Measurements from ENCODE around the gene PMIS2. TPM values are rescaled to one million over a fixed set of nuclear protein-coding genes. Genes with fewer than 3 reads are reported as not detected.

The PMIS2 gene
- total RNA-seq, 4 donors from 2014 or later, result not detected

DNA sequence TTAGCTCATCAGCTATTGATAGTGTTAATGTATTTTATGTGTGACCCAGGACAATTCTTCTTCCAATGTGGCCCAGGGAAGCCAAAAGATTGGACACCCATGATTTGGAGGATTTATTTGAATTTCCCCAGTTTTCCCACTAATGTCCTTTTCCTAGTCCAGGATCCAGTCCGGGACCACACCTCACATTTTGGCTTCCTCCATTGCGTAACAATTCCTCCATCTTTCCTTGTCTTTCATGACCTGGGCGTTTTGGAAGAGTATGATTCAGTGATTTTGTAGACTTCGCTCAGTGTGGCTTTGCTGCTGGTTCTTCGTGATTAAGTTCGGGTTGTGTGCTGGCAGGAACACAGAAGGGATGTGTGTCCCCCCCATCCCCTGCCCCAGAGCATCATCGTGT, 19.2 kb upstream of the PMIS2 start:
- Histone ChIP-seq H3K4me3 (no peak overlapping the region), H3K27me3 (peaks cover 71% of the 10 kb centered on the region), H3K4me1 (no peaks in the 10 kb centered on the region), H3K36me3 (no peaks in the 10 kb centered on the region), H3K9me3 (no peaks in the 10 kb centered on the region), H3K27ac (no peak overlapping the region)
- TF ChIP-seq POLR2A (IDR thresholded peaks at IDR 0.05) (no peak), POLR2AphosphoS5 (IDR thresholded peaks at IDR 0.05) (no peak), EP300 (IDR thresholded peaks at IDR 0.05) (no peak)
- TF ChIP-seq, protein P1, sequence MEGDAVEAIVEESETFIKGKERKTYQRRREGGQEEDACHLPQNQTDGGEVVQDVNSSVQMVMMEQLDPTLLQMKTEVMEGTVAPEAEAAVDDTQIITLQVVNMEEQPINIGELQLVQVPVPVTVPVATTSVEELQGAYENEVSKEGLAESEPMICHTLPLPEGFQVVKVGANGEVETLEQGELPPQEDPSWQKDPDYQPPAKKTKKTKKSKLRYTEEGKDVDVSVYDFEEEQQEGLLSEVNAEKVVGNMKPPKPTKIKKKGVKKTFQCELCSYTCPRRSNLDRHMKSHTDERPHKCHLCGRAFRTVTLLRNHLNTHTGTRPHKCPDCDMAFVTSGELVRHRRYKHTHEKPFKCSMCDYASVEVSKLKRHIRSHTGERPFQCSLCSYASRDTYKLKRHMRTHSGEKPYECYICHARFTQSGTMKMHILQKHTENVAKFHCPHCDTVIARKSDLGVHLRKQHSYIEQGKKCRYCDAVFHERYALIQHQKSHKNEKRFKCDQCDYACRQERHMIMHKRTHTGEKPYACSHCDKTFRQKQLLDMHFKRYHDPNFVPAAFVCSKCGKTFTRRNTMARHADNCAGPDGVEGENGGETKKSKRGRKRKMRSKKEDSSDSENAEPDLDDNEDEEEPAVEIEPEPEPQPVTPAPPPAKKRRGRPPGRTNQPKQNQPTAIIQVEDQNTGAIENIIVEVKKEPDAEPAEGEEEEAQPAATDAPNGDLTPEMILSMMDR (IDR thresholded peaks at IDR 0.05), result no peak
- no peak for ATAC-seq
- 80 to 94% methylated on average over 3 to 7 of the region's 7 CpGs for WGBS, 2 donors (ENCODE audit: low coverage in 1 of 2)

GRCh38 chr19:35569281-35569781, 16.6 kb upstream of the PMIS2 start:
- Histone ChIP-seq H3K4me1 (no peaks in the 10 kb centered on the region), H3K9me3 (no peaks in the 10 kb centered on the region), H3K4me3 (no peak overlapping the region), H3K36me3 (no peaks in the 10 kb centered on the region), H3K27ac (no peak overlapping the region), H3K27me3 (peaks cover 52% of the 10 kb centered on the region)
- ATAC-seq, result no peak
- WGBS, 2 donors (ENCODE audit: low coverage in 1 of 2), result 35 to 57% methylated on average over 1 to 3 of the region's 5 CpGs
- TF ChIP-seq, protein P1 (IDR thresholded peaks at IDR 0.05), result no peak
- TF ChIP-seq EP300 (IDR thresholded peaks at IDR 0.05) (no peak), POLR2A (IDR thresholded peaks at IDR 0.05) (no peak), POLR2AphosphoS5 (IDR thresholded peaks at IDR 0.05) (no peak)

DNA sequence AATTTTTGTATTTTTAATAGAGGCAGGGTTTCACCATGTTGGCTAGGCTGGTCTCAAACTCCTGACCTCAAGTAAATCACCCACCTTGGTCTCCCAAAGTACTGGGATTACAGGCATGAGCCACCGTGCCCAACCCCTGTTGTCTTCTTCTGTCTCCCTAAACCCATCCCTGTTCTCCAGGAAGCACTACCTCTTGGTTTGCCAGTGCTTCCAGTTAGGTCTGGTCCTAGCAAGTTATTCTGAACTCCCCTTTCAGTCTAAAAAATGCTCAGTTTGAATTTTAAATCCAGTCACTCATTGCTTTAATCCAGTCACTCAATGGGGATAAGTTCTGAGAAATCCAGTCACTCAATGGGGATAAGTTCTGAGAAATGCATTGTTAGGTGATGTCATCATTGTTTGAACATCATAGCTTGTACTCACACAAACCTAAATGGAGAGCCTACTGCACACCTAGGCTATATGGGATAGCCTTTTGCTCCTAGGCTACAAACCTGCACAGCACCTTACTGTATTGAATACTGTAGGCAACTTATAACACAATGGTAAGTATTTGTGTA, 14.5 kb upstream of the PMIS2 start:
- Histone ChIP-seq H3K4me3 (no peak overlapping the region), H3K9me3 (peaks cover 0 to 17% (median 0%) of the 10 kb centered on the region in 3 donors)
- 83 to 100% methylated on average over 1 of the region's 1 CpG for WGBS, 2 donors (ENCODE audit: low coverage in 1 of 2)

DNA sequence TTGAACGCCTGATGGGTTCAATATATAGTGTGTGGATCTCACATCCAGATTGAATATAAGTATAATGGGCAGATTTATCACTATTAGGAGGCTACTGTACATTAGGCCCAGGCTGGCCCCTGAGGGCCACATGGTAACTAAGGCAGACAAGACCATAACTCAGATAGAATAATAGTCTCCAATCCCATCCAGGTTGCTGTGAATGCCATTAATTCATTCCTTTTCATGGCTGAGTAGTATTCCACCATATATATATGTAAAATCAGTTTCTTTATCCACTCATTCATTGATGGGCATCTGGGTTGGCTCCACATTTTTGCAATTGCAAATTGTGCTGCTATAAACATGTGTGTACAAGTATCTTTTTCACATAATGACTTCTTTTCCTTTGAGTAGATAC, 8.1 kb upstream of the PMIS2 start:
- no peak for ATAC-seq
- Histone ChIP-seq H3K4me1 (no peaks in the 10 kb centered on the region), H3K4me3 (no peak overlapping the region), H3K27ac (no peak overlapping the region), H3K36me3 (no peaks in the 10 kb centered on the region), H3K9me3 (peaks cover 0 to 35% (median 0%) of the 10 kb centered on the region in 3 donors), H3K27me3 (peaks cover 35% of the 10 kb centered on the region)
- TF ChIP-seq EP300 (IDR thresholded peaks at IDR 0.05) (no peak), POLR2AphosphoS5 (IDR thresholded peaks at IDR 0.05) (no peak), POLR2A (IDR thresholded peaks at IDR 0.05) (no peak)
- TF ChIP-seq, protein P1 (IDR thresholded peaks at IDR 0.05), result no peak
- WGBS, 2 donors (ENCODE audit: low coverage in 1 of 2), result 60 to 80% methylated on average over 1 of the region's 1 CpG

More for the DNA sequence above, 14.5 kb upstream of the PMIS2 start:
- H3K27me3 ChIP-seq, result peaks cover 45% of the 10 kb centered on the region
- no peaks in the 10 kb centered on the region for H3K36me3 ChIP-seq
- no peak for ATAC-seq
- TF ChIP-seq, protein P1 (IDR thresholded peaks at IDR 0.05), result no peak
- TF ChIP-seq POLR2AphosphoS5 (IDR thresholded peaks at IDR 0.05), result no peak
- TF ChIP-seq EP300 (IDR thresholded peaks at IDR 0.05), result no peak
- TF ChIP-seq POLR2A (IDR thresholded peaks at IDR 0.05), result no peak
- H3K4me1 ChIP-seq, result no peaks in the 10 kb centered on the region
- no peak overlapping the region for H3K27ac ChIP-seq

DNA sequence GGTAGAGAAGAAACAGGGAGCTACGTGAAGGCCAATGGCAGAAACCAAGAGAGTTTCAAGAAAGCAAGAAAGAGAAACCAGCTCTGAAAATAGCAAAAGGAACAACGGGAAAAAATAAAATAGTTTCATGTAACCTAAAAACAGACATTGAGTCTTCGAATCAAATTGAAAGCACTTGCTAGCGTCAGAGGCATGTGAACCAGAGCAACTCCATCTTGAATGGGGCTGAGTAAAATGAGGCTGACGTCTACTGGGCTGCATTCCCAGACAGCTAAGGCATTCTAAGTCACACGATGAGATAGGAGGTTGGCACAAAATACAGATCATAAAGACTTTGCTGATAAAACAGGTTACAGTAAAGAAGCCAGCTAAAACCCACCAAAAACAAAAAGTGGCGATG, 7.3 kb upstream of the PMIS2 start:
- H3K27ac ChIP-seq, result no peak overlapping the region
- H3K4me3 ChIP-seq, result no peak overlapping the region
- peaks cover 42% of the 10 kb centered on the region for H3K27me3 ChIP-seq
- WGBS, 2 donors (ENCODE audit: low coverage in 1 of 2), result 59 to 81% methylated on average over 6 of the region's 7 CpGs
- H3K36me3 ChIP-seq, result no peaks in the 10 kb centered on the region
- H3K4me1 ChIP-seq, result no peaks in the 10 kb centered on the region
- TF ChIP-seq, protein P1 (IDR thresholded peaks at IDR 0.05), result no peak
- ATAC-seq, result no peak
- peaks cover 0 to 35% (median 0%) of the 10 kb centered on the region in 3 donors for H3K9me3 ChIP-seq
